Transverse colon (tissue), 3 donors: ENCODE data around the gene C4BPA.

Source experiments
- CTCF ChIP-seq, 5 experiments: fragments of 200-600 bp in 3 of 5; fragments of 450-650 bp in 2 of 5; sonication (generic) in 3 of 5; IDR thresholded peaks; 1 replicate in 2 of 5; 2 replicates in 3 of 5; pipeline ENCODE4 v1.5.1; 2016 to 2017; ENCODE audit warnings: antibody characterized with exemption in 5 of 5, inconsistent platforms in 3 of 5, mild to moderate bottlenecking in 2 of 5, moderate library complexity in 1 of 5
- EP300 ChIP-seq: sonication (generic); formaldehyde crosslinking; IDR thresholded peaks from one replicate; pipeline ENCODE4 v1.6.1; 2017; ENCODE audit warnings: antibody characterized with exemption, low read depth
- POLR2A ChIP-seq: fragments of 450-650 bp; IDR thresholded peaks from one replicate; pipeline ENCODE4 v1.6.1; 2016; ENCODE audit warnings: antibody characterized with exemption, mild to moderate bottlenecking, moderate library complexity

GRCh38 chr1:207064561-207064960, 39.5 kb upstream of the C4BPA start:
- no peak for TF ChIP-seq CTCF (IDR thresholded peaks at IDR 0.05)
- TF ChIP-seq EP300: no peak
- no peak for TF ChIP-seq POLR2A
